ENCODE results near the gene IRX4.

The IRX4 gene

DNA sequence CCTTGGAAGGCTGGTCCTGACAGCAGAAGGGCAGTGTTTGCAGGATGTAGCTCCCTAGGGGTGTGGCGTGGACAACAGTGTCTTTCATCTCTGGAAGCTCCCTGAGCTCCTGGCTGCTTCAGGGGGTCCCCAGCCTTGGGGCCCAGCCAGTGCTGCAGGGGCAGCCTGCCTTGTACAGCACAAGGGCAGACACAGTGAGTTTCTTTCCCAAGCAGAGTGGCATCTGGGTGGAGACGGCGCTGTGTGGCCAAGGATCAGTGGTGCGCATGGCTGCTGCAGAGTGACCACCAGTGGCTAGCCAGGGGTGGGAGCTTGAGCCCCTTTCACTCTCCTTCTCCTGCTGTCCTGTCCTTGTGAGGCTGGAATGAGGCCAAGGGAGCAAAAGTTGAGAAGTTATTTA, 7.6 kb upstream of the IRX4 start:
- no peak for DNase-seq

DNA sequence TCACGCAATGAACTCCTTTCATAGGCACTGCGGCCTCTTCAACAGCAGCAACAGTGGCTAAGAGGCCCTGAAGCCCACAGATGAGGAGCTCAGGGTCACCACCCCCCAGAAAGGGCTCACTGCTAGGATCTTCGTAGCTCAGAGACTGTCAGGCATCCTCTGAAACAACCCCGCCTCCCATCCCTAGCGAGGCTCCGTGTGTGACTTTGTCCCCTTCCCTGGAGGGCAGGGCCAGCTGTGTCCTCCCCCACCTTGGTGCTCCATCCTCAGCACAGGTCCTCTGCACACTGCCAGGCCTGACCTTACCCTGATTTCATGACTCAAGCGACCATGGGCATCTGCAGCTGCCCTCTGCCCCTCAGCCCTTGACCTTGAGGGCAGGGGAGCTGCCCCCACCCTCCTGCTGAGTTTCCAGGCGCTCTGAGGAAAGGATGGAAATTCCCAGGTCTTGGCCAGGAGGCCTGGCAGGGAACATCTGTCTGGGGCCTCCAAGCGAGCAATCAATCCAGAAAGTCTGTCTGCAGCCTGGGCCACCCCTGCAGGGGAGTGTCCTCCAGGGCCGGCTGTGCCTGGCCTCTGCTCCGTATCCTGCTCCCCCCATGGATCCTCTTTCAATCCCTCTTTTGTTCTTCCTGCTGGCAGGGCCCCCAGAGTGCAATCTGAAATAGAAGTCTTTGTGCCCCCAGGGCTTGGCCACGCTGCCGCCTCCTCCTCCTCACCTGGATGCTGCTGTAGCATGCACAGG, 6.8 kb upstream of the IRX4 start:
- no peak for DNase-seq

DNA sequence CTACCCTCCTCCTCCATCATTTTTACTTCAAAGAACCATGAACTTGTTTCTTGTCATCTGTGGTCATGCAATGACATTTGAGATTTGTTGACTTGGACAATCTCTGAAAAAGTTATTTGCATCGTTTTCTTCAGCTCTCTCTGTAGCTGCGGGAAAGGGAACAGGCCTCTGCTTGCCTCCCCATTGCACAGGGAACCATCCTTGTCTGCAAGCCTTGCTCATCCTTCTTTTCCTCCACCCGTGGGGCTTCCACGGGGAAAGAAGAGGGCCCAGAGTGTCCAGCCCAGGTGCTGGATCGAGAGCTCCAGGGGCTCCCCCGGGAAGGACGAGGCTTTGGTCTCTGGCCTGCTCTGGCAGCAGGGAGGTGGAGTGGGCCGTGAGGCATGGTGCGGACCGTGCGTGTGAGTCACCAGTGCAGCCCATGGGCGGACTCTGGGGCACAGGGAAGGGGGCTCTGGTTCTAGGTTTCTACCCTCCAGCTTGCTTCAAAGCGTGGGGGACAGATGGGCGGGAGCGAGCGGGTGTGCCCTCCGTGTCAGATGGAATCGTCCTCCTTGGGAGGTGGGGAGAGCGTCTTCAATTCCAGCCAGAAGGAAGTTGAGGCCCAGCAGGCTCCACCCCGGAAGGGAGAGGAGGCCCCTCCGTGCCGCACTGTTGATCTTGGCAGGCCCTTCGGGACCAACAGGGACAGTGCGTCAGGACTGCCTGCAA, 6.0 kb upstream of the IRX4 start:
- DNase-seq = no peak

DNA sequence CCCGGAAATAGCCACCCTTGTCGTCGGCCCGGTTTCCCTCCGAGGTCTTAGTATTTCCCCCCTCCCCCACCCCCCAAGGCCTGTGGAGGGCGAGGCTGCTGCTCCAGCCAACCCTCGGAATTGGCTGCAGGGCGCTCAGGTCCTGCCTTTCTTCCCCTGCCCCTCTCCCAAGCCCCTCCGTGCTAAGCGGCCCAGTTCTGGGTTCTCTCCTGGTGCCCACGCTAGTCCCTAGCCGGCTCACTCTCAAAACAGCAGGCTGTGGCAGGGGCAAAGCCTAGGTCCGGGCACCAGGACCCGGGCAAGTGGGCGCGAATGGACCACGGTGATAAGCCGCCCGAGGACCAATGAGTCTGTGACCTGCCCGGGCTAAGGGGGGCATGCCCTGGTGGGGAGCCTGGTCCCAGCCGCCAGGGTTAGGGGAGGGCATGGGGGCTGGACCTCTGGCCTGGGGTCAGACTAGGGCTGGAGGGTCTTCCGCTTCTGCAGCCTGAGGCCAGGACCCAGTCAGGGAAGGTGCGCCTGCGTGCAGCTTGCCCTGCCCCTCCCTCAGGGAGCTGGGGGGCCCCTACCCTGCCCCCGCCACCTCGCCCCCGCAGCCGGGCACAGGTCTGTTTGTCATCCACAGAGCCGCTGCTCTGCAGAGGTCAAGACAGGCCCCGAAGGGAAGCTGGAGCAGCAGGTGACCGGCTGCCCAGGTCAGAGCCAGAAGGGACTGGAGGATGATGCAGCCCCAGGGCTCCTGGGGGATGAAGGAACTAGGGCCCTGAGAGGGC, 5.0 kb upstream of the IRX4 start:
- no peak for DNase-seq

DNA sequence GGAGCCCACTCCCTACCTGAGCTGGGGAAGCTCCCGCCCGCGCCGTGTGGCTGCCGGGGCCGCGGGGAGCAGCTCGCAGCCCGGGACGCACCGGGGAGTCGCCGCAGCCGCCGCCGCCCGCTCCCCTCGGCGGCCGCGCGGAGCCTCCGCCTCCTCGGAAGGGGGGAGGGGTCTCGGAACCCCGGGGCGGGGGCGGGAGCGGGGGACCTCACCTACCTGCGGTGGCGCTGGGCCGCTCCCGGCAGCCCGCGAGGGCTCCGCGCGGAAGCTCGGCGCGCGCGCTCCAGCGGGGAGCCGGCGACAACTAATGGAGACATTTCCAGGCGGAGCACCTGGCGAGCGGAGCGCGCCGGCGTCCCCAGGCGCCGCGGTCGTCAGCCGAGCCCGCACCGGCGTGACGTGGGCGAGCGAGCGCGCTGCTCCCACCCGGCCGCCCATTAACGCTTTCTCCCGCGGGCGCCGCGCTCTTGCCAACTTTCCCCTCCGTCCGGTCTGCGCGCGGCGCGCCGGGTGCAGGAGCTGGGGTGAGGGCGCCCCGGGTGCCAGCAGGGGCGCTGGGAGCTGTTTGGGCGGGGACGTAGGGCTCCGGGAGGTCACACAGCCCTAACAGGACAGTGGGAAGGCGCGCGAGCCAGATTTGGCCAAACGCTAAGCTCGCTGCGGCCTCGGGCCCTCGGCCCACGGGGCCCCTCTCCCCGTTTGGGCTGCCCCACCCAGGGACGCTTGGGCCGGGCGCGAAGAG, 4.3 kb upstream of the IRX4 start:
- no peak for DNase-seq

DNA sequence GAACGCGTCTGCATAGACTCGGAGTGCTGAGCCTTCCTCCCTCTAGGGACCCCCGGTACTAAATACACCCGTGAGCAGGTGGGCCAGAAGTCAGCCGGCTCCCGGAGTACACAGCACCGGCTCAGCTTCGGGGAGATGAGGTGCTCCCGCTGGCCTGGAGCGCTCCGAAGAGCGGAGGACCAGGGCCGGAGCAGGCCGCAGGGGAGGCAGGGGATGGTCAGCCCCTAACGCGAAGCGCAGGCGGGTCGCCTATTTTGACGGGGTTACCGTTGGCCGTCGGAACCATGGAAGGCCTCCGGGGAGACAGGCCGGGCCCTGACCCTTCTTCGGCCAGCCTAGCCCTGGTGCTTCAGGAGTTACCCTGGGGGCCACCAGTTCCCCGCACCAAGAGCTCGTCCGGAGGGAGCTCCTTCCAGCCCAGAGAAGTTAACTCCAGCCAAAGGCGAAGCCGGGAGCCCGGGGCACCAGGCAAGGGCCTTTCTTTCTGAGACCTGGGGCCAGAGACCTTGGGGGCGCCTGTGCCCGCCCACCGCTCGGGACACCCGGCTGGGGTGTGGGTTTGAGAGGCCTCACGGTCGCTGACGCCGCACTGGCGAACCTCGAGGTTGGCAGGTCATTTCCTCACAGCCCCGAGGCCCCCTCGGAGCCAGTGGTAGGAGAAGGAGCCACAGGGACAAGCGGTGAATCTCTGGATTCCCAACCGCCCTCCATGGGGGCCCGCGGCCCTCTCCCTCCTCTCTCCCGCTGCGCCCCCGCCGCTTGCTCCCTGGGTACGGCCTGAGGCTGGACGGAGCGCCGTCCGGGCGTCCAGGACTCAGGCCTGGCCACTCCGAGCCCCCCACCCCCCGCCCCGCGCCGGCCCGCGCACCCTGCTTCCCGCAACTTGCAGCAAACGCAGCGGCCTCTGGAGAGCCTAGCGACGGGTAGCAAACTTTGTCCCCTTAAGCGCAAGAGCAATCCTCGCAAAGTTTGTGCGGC, 3.4 kb upstream of the IRX4 start:
- DNase-seq = no peak

DNA sequence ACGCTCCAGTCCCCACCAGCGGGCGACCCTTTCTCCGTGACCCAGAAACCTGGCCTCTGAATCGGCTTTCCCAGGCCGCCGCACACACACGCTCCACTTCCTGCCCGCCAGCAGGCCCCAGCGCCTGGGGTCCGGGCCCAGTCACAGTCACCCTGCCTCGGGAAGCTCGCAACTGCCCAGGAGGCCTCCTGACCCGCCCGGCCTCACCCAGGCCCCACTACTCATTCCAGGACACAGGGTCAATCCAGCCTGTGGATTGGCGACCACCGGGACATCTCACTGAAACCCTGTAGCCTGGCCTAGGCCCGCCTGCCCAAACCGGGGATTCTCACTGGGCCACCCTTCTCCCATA, 2.7 kb upstream of the IRX4 start:
- DNase-seq = no peak

DNA sequence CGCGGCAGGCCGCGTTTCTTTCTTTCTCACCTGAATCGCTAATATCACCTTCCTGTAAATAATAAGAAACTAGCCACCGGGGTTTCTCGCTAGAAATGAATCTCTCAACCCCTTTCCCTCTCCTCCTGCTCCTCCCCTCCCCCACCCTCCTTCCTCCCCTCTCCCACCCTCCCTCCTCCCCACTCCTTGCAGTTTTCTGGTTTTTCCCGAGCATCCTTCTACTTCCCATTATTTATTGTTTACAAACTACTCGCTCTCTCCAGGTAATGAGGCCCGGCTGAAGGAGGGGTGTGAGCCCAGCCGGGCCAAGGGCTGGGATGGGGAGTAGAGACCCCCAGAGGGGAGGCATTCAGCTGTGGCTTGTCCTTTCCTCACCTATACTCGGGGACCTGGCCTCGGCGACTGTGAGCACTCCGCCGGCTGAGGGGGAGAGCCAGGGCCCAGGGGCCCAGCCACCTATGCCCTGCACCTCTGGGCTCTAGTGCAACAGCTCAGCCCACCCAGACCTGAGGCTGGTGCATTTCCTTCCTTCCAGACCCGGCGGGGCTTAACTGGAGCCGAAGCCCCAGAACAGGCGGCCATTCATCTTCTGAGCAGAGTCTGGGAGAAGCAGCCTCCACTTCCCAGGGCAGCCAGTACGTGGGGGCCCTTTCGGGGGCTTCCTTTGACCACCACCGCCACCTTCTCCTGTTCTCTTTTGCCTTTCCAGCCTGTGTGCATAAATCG, 2.1 kb upstream of the IRX4 start:
- no peak for DNase-seq

DNA sequence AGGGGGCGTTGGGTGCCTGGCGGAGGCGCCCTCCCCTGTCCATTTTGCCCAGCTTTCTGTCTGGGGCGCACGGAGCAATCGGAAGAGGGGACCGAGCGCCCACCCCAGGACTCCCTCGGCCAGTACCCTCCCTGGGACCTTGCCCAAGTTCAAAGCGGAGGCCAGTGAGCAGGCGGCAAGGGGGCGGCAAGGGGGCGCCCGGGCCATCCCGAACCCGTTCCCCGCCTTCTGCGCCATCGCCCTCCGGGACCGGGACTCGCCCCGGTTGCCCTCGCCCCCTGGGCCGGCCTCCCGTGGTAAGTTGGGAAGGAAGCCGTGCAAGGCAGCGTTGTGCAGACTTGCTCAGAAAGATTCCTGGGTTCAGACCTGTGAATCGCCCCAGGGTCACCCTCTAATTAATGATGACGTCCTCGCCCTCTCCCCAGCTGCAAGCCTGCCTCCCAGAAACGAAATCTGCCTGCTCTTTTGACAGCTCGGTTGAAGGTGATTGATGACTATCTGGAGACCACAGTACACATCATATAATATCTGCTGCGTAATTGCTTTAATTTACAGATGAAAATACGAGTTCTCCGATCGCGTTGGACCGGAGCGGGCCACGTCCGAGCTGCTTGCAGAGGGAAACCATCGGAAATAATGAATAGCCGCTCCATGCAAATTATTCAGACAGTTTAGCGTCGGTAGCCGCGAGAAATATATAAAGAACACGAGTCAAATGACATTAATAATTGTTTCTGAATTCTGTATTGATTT, 1.4 kb upstream of the IRX4 start:
- no peak for DNase-seq

DNA sequence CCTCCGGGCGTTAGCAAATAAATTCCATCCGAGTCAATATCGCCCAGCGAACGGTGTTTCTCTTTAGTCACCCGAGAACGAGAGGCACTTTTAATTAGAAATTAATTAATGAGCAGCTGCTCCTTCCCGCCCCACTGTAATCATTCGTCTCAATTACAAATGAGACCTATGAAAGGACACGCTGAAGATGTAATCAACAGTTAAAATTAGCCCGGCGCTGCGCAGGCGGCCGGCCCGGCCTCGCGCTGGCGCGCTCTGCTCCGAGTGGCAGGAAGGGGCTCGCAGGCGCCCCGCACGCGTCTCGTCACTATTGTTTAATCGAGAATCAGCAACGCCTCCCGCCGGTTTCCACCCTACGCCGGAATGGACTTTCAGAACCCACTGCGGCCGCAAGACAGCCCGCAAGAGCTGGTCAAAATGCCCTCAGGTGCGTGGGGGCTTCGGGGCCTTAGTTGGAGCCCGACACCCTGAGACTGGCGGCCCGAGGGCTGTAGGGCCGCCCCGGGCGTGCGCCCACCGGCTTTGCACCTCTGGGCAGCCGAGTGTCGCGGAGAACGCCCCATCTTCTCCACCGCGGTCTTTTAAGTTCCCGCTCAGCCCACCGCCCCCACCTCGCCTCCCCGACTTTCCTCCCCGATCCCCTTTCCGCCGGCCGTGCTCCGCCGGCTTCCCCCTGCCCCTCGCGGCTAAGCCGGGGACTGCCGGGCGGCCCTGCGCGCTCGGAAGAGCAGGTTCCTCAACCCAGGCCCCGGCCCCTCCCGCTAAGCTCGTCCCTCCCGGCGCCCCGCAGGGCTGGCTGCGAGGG, 597 bp upstream of the IRX4 start:
- DNase-seq = peak in 1 of 2 experiments; percentile 15

DNA sequence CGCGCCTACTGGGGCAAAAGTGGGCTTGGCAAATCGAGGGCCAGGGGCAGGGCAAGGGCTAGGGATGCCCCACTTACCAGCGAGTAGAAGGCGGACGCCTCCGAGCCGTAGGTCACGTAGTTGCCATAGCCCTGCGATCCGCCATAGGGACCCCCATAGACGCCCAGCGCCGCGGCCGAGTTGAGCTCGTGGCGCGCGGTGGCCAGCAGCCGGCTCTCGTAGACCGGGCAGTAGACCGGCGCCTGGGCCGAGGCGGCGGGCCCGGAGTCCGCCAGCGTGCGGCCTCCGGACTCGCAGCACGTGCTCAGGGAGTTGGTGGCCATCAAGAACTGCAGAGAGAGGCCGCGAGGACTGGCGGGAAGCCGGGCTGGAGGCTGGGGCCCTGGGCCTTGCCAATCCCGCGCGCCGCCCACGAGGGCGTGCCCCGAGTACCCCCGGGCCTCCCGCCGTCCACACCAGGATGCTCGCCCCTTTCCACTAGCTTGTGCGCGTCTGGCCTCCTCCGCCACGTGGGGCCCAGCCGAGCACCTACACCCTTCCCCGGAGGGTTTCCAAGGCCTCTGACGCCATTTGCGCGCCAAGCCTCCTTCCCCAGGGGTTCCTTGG, 891 bp downstream of the IRX4 start:
- no peak for DNase-seq

DNA sequence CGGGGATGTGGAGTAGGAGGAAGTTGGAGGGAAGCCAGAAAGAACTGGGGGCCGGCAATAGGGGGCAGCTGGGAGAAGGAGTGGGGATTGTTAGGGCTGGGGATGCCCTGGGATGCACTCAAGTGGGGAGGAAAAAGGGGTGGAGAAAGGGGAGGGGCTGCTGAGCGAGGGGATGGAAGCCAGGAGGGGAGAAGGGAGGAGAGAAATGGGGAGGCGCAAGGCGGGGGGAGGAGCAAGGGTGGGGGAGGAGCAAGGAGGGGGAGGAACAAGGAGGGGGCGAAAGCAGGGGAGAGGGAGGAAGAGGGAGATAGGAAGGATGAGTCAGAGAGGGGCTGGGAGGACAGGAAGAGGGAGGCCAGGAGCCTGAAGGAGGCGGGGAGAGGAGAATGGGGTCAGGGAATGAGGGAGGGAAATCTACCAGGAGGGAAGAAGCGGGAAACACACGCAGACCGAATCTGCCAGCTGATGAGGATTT, 1.6 kb downstream of the IRX4 start:
- DNase-seq = no peak

DNA sequence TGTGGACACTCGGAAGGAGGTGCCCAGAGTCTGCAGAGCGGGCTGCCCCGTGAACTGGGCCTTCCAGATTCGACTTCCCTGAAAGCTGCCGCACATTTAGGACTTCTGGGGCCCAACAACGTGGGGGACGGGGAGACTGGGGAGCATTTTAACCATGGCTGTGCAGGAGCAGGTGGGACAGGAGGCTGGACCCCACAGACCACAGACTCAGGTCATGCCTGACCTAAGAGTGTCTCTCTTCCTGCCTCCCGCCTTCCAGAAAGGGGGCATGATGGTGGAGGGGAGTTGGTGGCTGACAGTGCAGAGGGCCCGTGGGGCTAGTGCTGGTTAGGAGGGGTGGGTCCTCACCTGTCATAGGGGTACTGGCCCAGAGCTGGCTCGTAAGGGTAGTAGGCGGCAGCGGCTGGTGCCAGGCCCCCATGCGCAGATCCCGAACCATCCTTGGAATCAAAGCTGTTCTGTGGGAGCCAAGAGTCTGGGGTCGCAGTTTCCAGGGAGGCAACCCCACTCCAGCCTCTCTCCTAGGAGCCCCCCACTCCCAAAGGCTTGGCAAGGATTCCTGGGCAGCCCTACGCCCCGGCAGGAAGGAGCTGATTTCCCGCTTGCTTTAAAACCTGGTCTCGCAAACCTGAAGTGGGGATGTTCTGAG, 2.2 kb downstream of the IRX4 start:
- no peak for DNase-seq

DNA sequence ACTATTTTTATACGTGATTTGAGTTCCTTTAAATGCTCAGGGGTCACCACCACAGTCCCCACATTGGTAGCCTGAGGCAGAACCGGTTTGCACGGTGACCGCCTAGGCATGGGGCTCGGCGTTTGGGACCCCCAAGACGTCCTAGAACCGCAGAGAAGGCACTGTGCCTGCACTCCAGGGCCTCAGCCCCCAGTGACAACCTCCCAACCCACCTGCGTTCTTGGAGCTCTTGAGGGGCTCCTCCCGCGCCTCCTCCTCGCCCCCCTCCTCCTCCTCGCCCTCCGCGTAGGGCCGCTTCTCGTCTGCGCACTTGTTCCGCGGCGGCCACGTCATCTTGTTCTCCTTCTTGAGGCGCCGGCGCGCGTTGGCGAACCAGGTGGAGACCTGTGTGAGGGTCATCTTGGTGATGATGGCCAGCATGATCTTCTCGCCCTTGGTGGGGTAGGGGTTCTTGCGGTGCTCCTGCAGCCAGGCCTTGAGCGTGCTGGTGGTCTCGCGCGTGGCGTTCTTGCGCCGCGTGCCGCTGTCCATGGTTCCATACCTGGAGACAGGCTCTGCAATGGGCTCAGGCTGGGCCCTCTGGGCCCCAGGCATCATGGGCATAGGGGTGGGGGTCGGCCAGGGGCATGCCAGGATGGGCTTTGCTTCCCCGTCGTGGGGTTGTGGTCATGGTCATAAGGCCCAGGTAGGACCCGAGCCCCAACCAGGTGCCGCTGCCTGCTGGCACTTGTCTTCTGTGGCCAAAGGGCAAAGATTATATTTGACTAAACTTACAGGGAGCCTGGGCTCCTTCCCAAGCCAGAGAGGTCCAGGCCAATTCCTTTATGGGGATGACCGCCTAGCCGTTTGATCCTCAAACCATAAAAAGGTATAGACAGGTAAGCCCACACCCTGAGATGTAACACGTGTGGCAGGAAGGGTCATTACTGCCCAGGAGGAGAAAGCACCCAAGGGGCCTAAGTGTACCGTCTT, 3.1 kb downstream of the IRX4 start:
- no peak for DNase-seq

DNA sequence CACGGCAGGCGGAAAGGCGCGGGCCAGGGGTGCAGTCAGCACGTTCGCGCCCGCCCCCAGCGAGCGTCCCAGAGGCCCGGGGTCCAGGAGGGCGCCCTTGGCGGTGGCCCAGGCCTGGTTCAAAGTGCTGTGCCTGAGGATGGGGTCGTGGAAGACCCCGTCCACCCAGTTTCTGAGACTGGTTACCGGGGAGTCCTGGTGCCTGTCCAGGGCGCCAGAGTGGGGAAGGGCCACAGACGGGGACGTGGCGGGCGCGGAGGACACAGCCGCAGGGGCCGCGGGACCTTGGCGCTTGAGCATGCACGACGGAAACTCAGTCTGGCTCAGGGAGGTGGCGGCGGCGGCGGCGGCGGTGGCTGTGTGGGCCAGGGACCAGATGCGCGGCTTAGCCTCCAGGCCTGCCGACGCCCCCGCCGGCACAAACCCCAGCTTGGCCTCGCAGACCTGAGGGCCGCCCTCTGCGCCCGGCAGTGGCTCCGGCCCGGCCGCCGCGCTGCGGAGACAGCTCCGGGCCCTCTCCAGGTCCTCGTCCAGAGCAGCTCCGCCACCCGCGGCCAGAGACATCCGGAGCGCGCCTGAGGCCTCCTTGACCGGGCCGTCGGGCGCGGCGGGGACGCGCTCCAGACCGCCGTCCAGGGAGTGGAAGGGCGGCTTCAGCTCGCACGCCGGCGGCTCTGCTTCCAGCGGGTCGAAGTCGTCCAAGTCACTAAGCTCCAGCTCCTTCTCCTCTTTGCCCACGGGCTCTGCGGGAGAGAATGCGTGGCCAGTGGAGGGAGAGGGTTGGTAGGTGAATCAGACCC, 4.5 kb downstream of the IRX4 start:
- no peak for DNase-seq
